Tibial nerve (tissue), 4 donors: ENCODE results near the gene NCR2. TPM values are rescaled to one million over a fixed set of nuclear protein-coding genes. Genes with fewer than 3 reads are reported as not detected.

Experiments
- DNase-seq, 2 donors: peaks; one replicate each; pipeline ENCODE4 v3.0.0-alpha.2; 2019; ENCODE audit warnings: low spot score in 2 of 2
- H3K27ac ChIP-seq, 4 donors: fragments of 200-600 bp; sonication (generic) in 3 of 4; one replicate each; pipeline ENCODE4 v1.5.1; 2017 to 2019; ENCODE audit warnings: mild to moderate bottlenecking in 1 of 4
- H3K27me3 ChIP-seq, 2 donors: fragments of 200-600 bp; sonication (generic) in 1 of 2; one replicate each; pipeline versions ENCODE4 v1.5.1 to v1.6.0; 2017 to 2019
- H3K36me3 ChIP-seq, 3 donors: fragments of 200-600 bp; sonication (generic); one replicate each; pipeline ENCODE4 v1.5.1; 2018 to 2019
- H3K4me1 ChIP-seq, 4 donors: fragments of 200-600 bp; sonication (generic) in 3 of 4; one replicate each; pipeline ENCODE4 v1.5.1; 2017 to 2019
- H3K4me3 ChIP-seq, 4 donors: fragments of 200-600 bp; sonication (generic) in 3 of 4; one replicate each; pipeline ENCODE4 v1.5.1; 2017 to 2019; ENCODE audit warnings: mild to moderate bottlenecking in 1 of 4, moderate library complexity in 1 of 4
- H3K9me3 ChIP-seq, 4 donors: fragments of 200-600 bp; sonication (generic) in 3 of 4; one replicate each; pipeline ENCODE4 v1.5.1; 2017 to 2019
- CTCF ChIP-seq, 5 experiments: fragments of 200-600 bp in 3 of 5; fragments of 450-650 bp in 2 of 5; sonication (generic) in 3 of 5; IDR thresholded peaks; one replicate each; pipeline ENCODE4 v1.5.1; 2016 to 2019; ENCODE audit warnings: antibody characterized with exemption in 5 of 5, mild to moderate bottlenecking in 3 of 5, moderate library complexity in 2 of 5
- EP300 ChIP-seq, 2 donors: sonication (generic); formaldehyde crosslinking; IDR thresholded peaks; one replicate each; pipeline ENCODE4 v1.6.1; 2017; ENCODE audit warnings: antibody characterized with exemption in 2 of 2, mild to moderate bottlenecking in 1 of 2
- POLR2A ChIP-seq, 2 donors: fragments of 450-650 bp; IDR thresholded peaks; one replicate each; pipeline ENCODE4 v1.6.1; 2017; ENCODE audit warnings: antibody characterized with exemption in 2 of 2, mild to moderate bottlenecking in 2 of 2, moderate library complexity in 2 of 2
- WGBS, 2 donors: methylation state at CpG; one replicate each; pipeline ENCODE4 v1.1.5; 2018; 5-methylcytosine and 5-hydroxymethylcytosine counted together
- total RNA-seq, 4 donors: library from RNA; depleted of rRNA; stranded (reverse); fragments of >200 nt; gene quantifications; one replicate each; pipeline ENCODE4 v1.1.0, GENCODE V29; 2016

Gene NCR2
- total RNA-seq, 4 donors from 2014 or later, result not detected

GRCh38 chr6:41302638-41303037 is 32.8 kb upstream of the NCR2 start:
- TF ChIP-seq CTCF (IDR thresholded peaks at IDR 0.05), result no peak
- no peak for TF ChIP-seq EP300 (IDR thresholded peaks at IDR 0.05)
- no peak for TF ChIP-seq POLR2A (IDR thresholded peaks at IDR 0.05)

DNA sequence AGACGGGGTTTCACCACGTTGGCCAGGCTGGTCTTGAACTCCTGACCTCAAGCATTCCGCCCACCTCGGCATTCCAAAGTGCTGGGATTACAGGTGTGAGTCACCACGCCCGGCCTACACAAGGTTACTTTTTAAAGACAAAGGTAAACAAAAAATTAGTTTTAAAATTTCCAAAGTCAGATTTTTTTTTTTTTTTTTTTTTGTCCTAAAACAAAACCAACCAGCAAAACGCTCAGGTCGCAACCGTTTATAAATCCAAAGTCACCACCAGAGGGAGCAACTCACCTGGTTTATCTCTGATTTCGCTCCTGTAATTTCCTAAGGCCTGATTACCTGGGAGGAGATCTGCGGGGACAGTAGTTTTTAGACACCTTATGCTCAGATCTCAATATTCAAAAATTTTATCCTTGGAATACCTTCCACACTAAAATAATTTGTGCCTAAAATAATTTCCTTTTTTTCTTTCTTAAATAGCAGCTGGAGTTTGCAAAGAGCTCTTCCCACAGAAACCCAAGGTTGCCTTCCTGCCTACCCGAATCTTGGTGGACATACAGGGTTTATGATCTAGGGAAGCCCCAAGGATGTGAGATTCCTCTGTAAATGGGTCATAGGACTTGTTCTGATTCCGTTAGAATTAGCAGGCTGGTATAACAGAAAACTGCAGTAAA is 29.1 kb upstream of the NCR2 start:
- Histone ChIP-seq H3K36me3 (no peaks in the 10 kb centered on the region), H3K4me1 (no peaks in the 10 kb centered on the region), H3K27ac (no peak overlapping the region), H3K27me3 (peaks cover 0 to 20% of the 10 kb centered on the region in 2 donors), H3K4me3 (no peak overlapping the region), H3K9me3 (peaks cover 0 to 4% (median 0%) of the 10 kb centered on the region in 4 donors)
- TF ChIP-seq CTCF (IDR thresholded peaks at IDR 0.05), result peak; percentile 30 to 52 (median 39)
- no peak for TF ChIP-seq EP300 (IDR thresholded peaks at IDR 0.05)
- WGBS, 2 donors, result 31 to 33% methylated on average over 13 of the region's 13 CpGs
- peak in 1 of 2 donors; percentile 58 for DNase-seq

More at GRCh38 chr6:41302638-41303037, 32.8 kb upstream of the NCR2 start:
- Histone ChIP-seq H3K27me3 (peaks cover 0 to 8% of the 10 kb centered on the region in 2 donors), H3K9me3 (peaks cover 0 to 11% (median 2%) of the 10 kb centered on the region in 4 donors), H3K36me3 (no peaks in the 10 kb centered on the region), H3K4me1 (no peaks in the 10 kb centered on the region), H3K27ac (no peak overlapping the region), H3K4me3 (no peak overlapping the region)
- no peak for DNase-seq
- WGBS, 2 donors, result 63 to 64% methylated on average over 5 of the region's 5 CpGs

- no peak for TF ChIP-seq POLR2A (IDR thresholded peaks at IDR 0.05)
- TF ChIP-seq EP300 (IDR thresholded peaks at IDR 0.05), result no peak
- no peak for TF ChIP-seq CTCF (IDR thresholded peaks at IDR 0.05)
- H3K27me3 ChIP-seq, result peaks cover 0 to 65% of the 10 kb centered on the region in 2 donors
- WGBS, 2 donors, result 47% methylated on average over 2 of the region's 2 CpGs
- H3K4me1 ChIP-seq, result peaks cover 0 to 12% (median 2%) of the 10 kb centered on the region in 4 donors
- no peak overlapping the region for H3K27ac ChIP-seq
- H3K9me3 ChIP-seq, result no peaks in the 10 kb centered on the region
- no peak for DNase-seq
- H3K4me3 ChIP-seq, result no peak overlapping the region
- no peaks in the 10 kb centered on the region for H3K36me3 ChIP-seq
Observed at GRCh38 chr6:41315203-41315602, 20.2 kb upstream of the NCR2 start.

- peaks cover 0 to 12% (median 2%) of the 10 kb centered on the region in 4 donors for H3K4me1 ChIP-seq
- no peaks in the 10 kb centered on the region for H3K9me3 ChIP-seq
- no peak for DNase-seq
- WGBS, 2 donors, result 72 to 74% methylated on average over 1 of the region's 1 CpG
- TF ChIP-seq CTCF (IDR thresholded peaks at IDR 0.05) (no peak), POLR2A (IDR thresholded peaks at IDR 0.05) (no peak), EP300 (IDR thresholded peaks at IDR 0.05) (no peak)
- no peak overlapping the region for H3K27ac ChIP-seq
- peaks cover 0 to 58% of the 10 kb centered on the region in 2 donors for H3K27me3 ChIP-seq
- no peaks in the 10 kb centered on the region for H3K36me3 ChIP-seq
- no peak overlapping the region for H3K4me3 ChIP-seq
Observed at GRCh38 chr6:41315943-41316620, 19.3 kb upstream of the NCR2 start.

DNA sequence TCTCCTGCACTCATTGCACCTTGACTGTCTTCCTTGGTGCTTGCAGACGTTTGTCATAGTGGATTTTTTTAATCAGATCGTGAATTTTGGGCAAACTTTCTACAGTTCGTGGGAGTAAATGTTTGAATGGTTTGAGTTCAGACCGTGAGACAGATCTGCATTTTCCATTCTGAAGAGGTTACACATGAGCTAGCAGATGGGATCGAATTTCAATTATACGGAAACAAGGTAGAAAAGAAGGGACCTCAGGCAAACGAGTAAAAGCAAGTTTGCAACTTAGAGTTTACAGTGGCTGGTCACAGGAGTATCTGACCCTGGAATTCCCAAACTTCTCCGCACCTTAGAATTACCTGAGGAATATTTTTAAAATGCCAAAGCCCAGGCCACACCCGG is 17.2 kb upstream of the NCR2 start:
- no peak overlapping the region for H3K27ac ChIP-seq
- H3K36me3 ChIP-seq, result no peaks in the 10 kb centered on the region
- peaks cover 0 to 12% (median 2%) of the 10 kb centered on the region in 4 donors for H3K4me1 ChIP-seq
- H3K9me3 ChIP-seq, result no peaks in the 10 kb centered on the region
- H3K4me3 ChIP-seq, result peak overlapping the region in 2 of 4 donors; percentile 13 to 45
- H3K27me3 ChIP-seq, result peaks cover 0 to 42% of the 10 kb centered on the region in 2 donors
- 28% methylated on average over 9 of the region's 9 CpGs for WGBS, 2 donors
- DNase-seq, result no peak
- TF ChIP-seq POLR2A (IDR thresholded peaks at IDR 0.05), result no peak
- no peak for TF ChIP-seq EP300 (IDR thresholded peaks at IDR 0.05)
